EH (cell line): Measurements from ENCODE around the gene UFC1.

Experiments
- DNase-seq: peaks from one replicate; pipeline ENCODE4 v3.0.0-alpha.2; 2015; ENCODE audit warnings: low read depth

The UFC1 gene

GRCh38 chr1:161171191-161171590 is 17.4 kb downstream of the UFC1 start:
- DNase-seq: no peak

DNA sequence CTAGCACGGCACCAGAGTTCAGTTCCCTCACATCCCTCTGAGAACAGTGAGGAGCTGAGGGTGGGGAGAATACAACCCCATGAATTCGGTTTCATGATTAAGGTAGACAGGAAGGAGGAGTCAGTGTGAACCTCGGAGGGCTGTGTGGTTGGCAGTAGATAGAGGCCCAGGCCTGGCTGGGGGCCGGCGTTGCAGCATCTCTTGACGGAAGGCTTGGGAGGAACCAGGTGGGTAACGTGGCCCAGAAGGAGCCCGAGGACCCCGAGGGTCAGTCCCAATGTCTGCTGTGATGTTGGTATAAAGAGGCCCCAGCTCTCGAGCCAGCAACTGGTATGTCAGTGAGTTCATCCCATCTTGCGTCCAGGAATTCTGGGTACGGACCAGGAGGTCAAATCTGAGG is 17.9 kb downstream of the UFC1 start:
- no peak for DNase-seq

DNA sequence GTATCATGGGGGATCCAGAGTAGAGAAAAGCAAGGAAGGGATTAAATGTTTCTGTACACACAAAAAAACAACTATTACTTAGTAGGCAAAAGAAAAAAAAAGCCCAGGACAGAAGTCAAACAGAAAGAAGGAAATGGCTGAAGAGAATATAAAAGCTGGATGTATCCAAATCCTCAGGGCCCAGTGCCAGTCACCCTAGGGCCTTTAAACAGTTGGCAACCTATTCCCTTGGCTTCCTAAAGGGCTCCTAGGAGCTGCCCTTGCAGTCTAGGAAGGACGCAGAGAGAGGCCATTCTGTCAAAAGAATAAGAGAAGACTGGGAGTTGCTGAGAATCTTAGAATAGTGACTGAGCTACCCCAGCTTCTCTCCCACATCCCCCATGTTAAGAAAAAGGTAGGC is 18.6 kb downstream of the UFC1 start:
- no peak for DNase-seq

GRCh38 chr1:161172776-161173376 is 19.1 kb downstream of the UFC1 start:
- peak; percentile 93 for DNase-seq

DNA sequence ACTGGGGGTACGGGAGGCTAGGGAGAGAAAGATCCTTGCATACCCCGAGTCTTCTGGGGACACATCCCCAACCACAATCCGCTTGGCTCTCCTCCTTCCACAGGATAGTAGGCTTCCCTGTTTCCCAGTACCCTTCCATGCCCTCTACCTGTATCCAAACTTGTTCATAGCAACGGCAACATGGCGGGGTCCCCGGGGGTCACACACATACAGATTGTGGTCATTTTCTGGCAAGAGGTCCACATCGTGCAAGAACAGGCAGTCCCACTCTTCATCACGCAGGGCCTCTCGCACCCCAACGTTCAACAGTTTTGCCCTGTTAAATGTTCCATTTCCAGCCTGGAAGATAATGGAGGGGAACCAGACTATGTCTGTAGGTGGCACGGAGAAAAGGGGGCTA is 19.9 kb downstream of the UFC1 start:
- no peak for DNase-seq

DNA sequence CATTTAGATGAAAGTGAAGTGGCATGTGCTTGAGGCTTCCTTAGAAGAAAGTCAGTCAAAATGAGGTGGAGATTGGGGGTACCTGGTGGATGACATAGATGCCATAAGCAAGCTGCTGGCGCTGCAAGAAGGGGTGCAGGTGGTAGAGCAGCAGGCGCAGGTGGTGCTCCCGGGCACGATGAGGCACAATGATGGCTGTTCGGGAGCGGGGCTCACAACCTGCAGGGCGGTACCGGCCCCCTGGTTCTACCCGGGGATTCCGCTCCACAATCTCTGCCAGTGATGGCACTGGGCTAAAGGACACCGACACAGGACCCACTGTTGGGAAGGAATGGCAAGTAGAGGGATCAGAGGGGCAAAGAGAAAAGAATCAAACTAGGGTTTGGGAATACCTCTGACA is 21.1 kb downstream of the UFC1 start:
- DNase-seq: no peak

DNA sequence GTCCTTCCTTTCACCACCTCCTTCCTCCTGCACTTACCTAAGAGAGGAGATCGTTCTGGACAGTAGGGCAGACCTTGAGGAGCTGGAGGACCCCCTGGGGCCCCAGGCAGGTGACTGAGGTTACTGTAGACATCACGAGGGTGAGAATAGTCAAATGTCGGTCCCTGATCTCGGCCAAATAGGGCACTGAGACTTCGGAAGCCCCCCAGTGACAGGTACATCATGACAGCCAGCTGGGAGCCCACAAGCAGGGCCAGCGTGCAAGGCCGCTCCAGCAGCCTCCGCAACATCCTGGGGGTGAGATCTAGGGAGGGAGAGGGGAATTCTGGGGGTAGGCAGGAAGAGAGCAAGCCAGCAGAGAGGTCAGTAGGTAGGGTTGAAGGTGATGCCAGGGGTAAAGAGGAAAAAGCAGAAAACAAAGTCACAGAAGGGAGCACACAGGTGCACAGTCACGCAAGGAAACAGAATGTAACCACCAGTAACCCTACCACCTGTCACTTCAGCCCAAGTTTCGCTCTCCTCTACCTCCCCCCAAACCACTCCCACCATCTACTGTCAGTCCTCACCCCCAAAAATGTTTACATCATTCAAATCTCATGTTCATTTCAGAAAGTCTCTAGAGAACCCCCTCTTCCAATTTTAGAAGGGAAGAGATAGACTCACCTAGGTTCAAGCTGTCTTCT is 22.1 kb downstream of the UFC1 start:
- DNase-seq: no peak

GRCh38 chr1:161176468-161177111 is 22.8 kb downstream of the UFC1 start:
- no peak for DNase-seq

DNA sequence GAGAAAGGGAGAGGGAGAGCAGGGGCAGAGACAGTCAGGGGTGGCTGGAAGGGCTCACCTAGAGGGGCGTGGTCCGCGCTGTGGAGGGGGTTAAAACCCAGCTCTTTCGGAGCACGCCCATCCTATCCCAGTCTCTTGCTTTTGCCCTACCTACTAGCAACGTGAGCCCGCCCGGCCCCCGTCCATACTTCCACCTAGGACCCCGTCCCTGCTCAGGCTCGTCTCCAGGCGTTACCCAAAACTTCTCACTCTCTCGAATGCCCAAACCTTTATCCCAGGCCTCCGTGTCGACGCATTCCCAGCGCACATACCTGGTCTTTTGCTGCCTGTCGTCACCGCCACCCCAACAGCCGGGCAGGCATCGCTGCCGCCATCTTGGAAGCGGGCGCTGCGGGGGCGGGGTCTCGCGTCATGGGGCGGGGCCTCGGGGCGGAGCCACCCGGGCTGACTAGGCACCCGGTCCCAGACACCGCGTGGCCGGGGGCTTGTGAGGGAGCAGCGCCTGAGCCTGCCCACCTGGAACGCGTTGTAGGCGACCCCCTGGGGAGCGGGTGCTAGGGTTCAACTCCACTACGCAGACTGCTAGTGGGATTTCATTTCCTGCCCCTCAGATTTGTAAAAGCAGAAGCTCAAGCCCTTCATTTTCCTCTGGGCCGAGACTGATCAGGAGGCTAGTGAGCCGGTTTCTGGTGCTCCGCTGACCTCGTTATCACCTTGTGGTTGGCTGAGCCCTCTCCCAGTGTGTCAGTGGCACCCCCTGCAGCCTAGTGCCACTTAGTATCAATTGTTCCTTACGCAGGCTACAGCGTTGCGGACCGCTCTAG is 23.5 kb downstream of the UFC1 start, which contains the start of gene B4GALT3:
Gene B4GALT3 (minus strand): TSS at position 396 of the 824 bp plus-strand sequence. CDS start 1,447 bp downstream, outside the sequence.
- peak; percentile 75 for DNase-seq

DNA sequence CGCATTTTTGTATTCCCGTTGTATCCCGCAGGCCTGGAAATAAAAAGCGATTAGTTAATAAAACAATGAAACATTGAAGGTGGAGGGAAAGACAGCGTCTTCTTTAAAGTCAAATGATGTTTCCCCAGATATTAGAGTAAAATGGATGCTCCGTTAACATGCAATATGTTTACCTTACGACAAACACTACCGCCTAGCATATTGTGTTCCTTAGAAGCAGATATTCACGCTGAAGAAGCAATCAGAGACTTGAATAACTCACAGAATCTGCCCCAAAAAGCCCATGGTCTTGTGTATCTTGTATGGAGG is 24.1 kb downstream of the UFC1 start:
- no peak for DNase-seq

- DNase-seq: no peak
Measured at GRCh38 chr1:161179698-161180097, 25.9 kb downstream of the UFC1 start.

- peak; percentile 29 for DNase-seq
Measured at GRCh38 chr1:161180639-161181038, 26.9 kb downstream of the UFC1 start.

GRCh38 chr1:161182214-161182613 is 28.4 kb downstream of the UFC1 start:
- peak; percentile 66 for DNase-seq

DNA sequence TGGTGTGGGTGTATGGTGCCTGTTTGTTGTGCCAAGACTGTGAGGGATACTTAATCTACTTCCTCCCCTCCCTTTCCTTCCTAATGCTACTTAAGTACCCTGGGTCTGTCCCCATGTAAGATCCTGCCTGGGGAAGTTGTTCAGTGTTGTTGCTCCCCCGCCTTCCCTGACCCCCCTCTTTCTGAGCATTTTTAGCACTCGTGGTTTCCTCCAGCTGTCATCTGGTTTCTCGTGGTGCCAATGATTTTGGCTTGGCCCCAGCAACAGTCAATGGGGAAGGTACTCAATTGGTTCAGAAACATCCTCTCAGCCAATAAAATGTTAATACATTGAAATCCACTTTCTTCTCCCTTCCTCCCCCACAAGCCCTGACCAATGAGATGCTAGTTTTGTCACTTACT is 31.5 kb downstream of the UFC1 start:
- DNase-seq: peak; percentile 67

DNA sequence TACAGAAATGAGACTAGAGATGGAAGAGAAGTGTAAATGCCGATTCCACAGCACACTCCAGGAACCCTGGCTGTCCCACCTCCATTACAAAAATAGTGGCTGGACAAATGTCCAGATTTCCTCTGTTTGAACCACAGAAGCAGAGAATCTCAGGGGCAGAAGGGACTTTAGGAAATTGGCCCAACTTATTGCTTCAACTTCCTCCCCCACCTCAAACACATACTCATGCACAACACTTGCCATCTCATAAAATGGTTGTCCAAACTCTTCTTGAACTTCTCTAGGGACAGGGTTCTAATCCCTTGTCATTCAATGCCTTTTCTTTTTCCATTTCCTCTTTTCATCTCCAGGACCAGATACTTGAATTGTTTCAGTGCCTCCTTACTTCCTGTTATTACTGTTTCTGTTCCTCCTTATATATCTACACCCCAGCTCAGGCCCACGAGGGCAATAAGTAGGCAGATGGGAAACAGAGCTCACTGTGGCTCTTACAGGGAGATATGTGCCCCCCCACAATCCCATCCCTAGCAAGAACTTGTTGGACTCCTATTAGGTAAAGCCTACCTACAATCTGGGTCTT is 32.0 kb downstream of the UFC1 start:
- no peak for DNase-seq

DNA sequence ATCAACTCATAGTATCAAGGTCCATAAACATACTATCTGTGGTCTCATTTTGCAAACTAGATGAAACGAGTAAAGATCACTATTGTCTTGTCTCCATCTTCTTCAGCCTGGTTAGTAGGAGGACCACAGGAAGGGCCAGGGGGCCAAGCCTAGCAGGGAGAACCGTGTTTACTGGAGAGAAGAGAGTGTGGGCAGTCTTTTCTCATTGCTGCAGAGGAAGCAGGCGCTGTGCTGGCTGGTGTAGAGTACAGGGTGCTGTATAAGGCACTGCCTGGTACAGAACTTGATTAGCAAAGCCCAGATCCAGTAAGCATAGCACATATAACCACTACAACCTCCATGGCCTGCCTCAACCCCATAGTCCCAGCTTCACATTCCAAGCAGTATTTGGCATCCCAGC is 33.5 kb downstream of the UFC1 start:
- DNase-seq: no peak

- DNase-seq: no peak
Measured at GRCh38 chr1:161188381-161188780, 34.6 kb downstream of the UFC1 start.

DNA sequence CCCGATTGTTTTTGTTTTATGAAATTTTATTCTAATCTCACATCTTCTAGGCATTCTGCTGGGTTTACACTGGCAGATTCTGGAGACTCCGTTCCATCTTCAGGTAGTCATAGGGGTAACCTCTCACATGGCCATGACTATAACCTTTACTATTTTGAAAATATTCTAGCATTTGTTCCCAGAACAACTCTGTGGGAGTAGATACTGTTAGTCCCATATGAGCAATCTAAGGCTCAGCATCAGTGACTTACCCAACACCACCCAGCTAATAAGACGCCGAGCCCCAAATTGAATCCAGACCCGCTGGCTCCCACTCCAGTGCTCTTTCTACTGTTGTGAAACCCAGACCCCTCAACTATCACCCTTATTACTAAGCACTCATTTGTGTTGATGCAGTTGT is 35.3 kb downstream of the UFC1 start:
- no peak for DNase-seq

GRCh38 chr1:161190962-161191521 is 37.3 kb downstream of the UFC1 start:
- no peak for DNase-seq

DNA sequence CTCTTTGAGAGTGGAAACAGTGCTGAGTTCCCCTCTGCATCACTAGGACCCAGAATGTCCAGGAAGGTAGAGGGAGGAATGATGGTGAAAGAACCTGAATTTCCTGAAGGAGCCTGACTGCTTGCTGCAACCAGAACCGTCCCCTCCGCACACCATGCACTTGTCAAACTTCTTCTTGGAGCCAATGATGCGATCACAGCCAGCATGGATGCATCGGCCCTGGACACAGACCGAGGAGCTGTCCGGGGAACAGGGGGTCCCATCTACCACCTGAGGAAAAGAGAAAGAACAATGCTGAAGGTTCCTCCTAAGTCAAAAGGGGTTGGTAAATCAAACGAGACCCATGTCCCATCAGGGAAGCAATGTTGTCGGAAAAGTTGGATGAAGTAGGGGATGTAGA is 38.2 kb downstream of the UFC1 start:
- DNase-seq: no peak

- peak; percentile 75 for DNase-seq
Measured at GRCh38 chr1:161192476-161193465, 39.0 kb downstream of the UFC1 start.
